K562 (cell line): ENCODE data around the gene MFAP2. TPM values are rescaled to one million over a fixed set of nuclear protein-coding genes. Genes with fewer than 3 reads are reported as not detected.

Experiments used
- ATAC-seq: fragments of 200-7000 bp; cut with Tn5 transposase; 3 replicates; pipeline ENCODE4 v1.9.1; 2020; ENCODE audit warnings: moderate library complexity
- BruUV-seq: library from RNA; stranded (reverse); fragments of 400-500 nt; replicated peaks from 2 replicates; lab custom pipeline; 2021; lab: Mats Ljungman, UMichigan
- CTCF ChIA-PET: fragments of 300-600 bp; formaldehyde crosslinking; extraction: SDS; loops from one replicate; lab custom pipeline; 2021; ENCODE audit warnings: low intra/inter-chr PET ratio; lab: Yijun Ruan, JAX
- POLR2A ChIA-PET: fragments of 300-600, 350-650 bp; sonication (Branson Sonifier 250); formaldehyde crosslinking; extraction: SDS; loops from one replicate; lab custom pipeline; 2021; ENCODE audit warnings: antibody characterized with exemption, inconsistent platforms; lab: Yijun Ruan, JAX
- DNase-seq, 4 experiments: peaks; one replicate each; pipeline versions ENCODE4 v3.0.0 to v3.0.0-alpha.2; 2011 to 2018; ENCODE audit warnings: low spot score in 3 of 4, mixed read lengths in 3 of 4; ENCODE audit errors: extremely low read depth in 1 of 4
- FAIRE-seq: peaks from 2 replicates; lab custom pipeline; 2011; peaks lifted over from hg19 to GRCh38; lab: Jason Lieb, UNC
- H2AFZ ChIP-seq: 2 replicates; pipeline ENCODE4 v1.6.0; 2011; ENCODE audit warnings: low read depth, low read length, control low read depth, inconsistent platforms
- H3K27ac ChIP-seq: fragments of 200-600 bp; 3 replicates; pipeline ENCODE4 v1.8.0; 2011; ENCODE audit warnings: low read depth, mild to moderate bottlenecking, control low read depth, inconsistent platforms, low read length, moderate library complexity, mixed read lengths; ENCODE audit errors: extremely low read depth
- H3K27me3 ChIP-seq, 2 experiments: fragments of 300-600 bp in 1 of 2; 2 replicates in 1 of 2; 3 replicates in 1 of 2; pipeline versions ENCODE4 v1.6.0 to v1.8.0; 2011; ENCODE audit warnings: inconsistent platforms in 2 of 2, low read length in 2 of 2, mild to moderate bottlenecking in 1 of 2, mixed read lengths in 1 of 2, moderate library complexity in 1 of 2; ENCODE audit not compliant: control insufficient read depth in 2 of 2, insufficient read depth in 2 of 2
- H3K36me3 ChIP-seq: fragments of 300-600 bp; 3 replicates; pipeline ENCODE4 v1.8.0; 2011; ENCODE audit warnings: mild to moderate bottlenecking, low read length, inconsistent platforms; ENCODE audit not compliant: control insufficient read depth, insufficient read depth
- H3K4me1 ChIP-seq, 2 experiments: fragments of 200-600 bp in 1 of 2; replicated peaks in 1 of 2; 2 replicates in 1 of 2; 3 replicates in 1 of 2; pipeline versions ENCODE4 v1.5.1 to v1.8.0; 2011; ENCODE audit warnings: inconsistent platforms in 2 of 2, low read length in 2 of 2, mild to moderate bottlenecking in 1 of 2, mixed read lengths in 1 of 2, moderate library complexity in 1 of 2; ENCODE audit not compliant: control insufficient read depth in 2 of 2, insufficient read depth in 2 of 2
- H3K4me2 ChIP-seq: 2 replicates; pipeline ENCODE4 v1.6.1; 2011; ENCODE audit warnings: low read length, control low read depth, inconsistent platforms, mixed read lengths; ENCODE audit not compliant: insufficient read depth
- H3K4me3 ChIP-seq: fragments of 200-600 bp; sonication (generic), shearing (Covaris generic); 2 replicates; pipeline ENCODE4 v1.5.1; 2016; ENCODE audit warnings: control low read depth, inconsistent platforms
- H3K79me2 ChIP-seq: fragments of 200-600 bp; 3 replicates; pipeline ENCODE4 v1.8.0; 2011; ENCODE audit warnings: low read length, inconsistent platforms; ENCODE audit not compliant: control insufficient read depth, insufficient read depth
- H3K9ac ChIP-seq, 2 experiments: 2 replicates each; pipeline versions ENCODE4 v1.6.0 to v1.6.1; 2011; ENCODE audit warnings: low read depth in 2 of 2, low read length in 2 of 2, control low read depth in 1 of 2, inconsistent platforms in 1 of 2, mild to moderate bottlenecking in 1 of 2, mixed read lengths in 1 of 2; ENCODE audit not compliant: insufficient read depth in 1 of 2
- H3K9me1 ChIP-seq: one replicate; pipeline ENCODE4 v1.6.0; 2011; ENCODE audit warnings: inconsistent platforms, mild to moderate bottlenecking, low read length, moderate library complexity; ENCODE audit not compliant: control insufficient read depth, insufficient read depth
- H3K9me3 ChIP-seq: replicated peaks from 2 replicates; pipeline ENCODE4 v1.5.1; 2011; ENCODE audit warnings: low read depth, low read length, inconsistent platforms; ENCODE audit not compliant: control insufficient read depth, insufficient read depth
- H4K20me1 ChIP-seq: replicated peaks from 2 replicates; pipeline ENCODE4 v1.6.1; 2011; ENCODE audit warnings: low read length, inconsistent platforms, mixed read lengths; ENCODE audit not compliant: control insufficient read depth, insufficient read depth
- CBFB ChIP-seq: sonication (generic); formaldehyde crosslinking; IDR thresholded peaks from 2 replicates; pipeline ENCODE4 v1.4.0; 2020; ENCODE audit warnings: mild to moderate bottlenecking, missing genetic modification reagents
- ELF2 ChIP-seq: fragments of 250-450 bp; sonication (Bioruptor Pico); IDR thresholded peaks from 2 replicates; pipeline ENCODE4 v1.5.0; 2021; ENCODE audit warnings: mild to moderate bottlenecking
- KLF16 ChIP-seq: IDR thresholded peaks from 2 replicates; pipeline ENCODE4 v1.6.1; 2016; ENCODE audit warnings: antibody characterized with exemption
- TGIF2 ChIP-seq: sonication (generic); formaldehyde crosslinking; IDR thresholded peaks from 2 replicates; pipeline ENCODE4 v1.8.1; 2022; ENCODE audit warnings: mild to moderate bottlenecking, missing genetic modification reagents, moderate library complexity
- WGBS: fragments of 100-300 bp; shearing (Covaris generic); methylation state at CpG from one replicate; pipeline ENCODE4 v1.1.6; 2016; ENCODE audit warnings: low coverage, mixed read lengths; ENCODE audit not compliant: insufficient coverage; ENCODE audit errors: missing lambda C conversion rate; 5-methylcytosine and 5-hydroxymethylcytosine counted together
- in situ Hi-C: fragments of 300-500 bp; cut with MboI; formaldehyde crosslinking; loops from 4 replicates; pipeline ENCODE4 v1.15.0; 2018; ENCODE audit warnings: inconsistent platforms, mixed read lengths
- intact Hi-C: fragments of 100-400 bp; cut with micrococcal nuclease; formaldehyde crosslinking; loops from 2 replicates; pipeline ENCODE4 v1.14.2; 2022
- polyA plus RNA-seq, 8 experiments: library from polyadenylated mRNA; depleted of rRNA in 4 of 8; stranded (reverse) in 5 of 8; unstranded in 3 of 8; fragments of >200 nt; fragmentation: Nextera tagmentation in 2 of 8; fragmentation: Illumina TruSeq in 1 of 8; extraction: Ambion mirVana in 2 of 8; extraction: Trizol in 1 of 8; gene quantifications; 2 replicates each; pipeline versions ENCODE4 v1.2.1 to v1.2.3, GENCODE V29; 2011 to 2014; ENCODE audit warnings: inconsistent platforms in 1 of 8, missing spikeins in 1 of 8
- total RNA-seq, 7 experiments: library from RNA; depleted of rRNA in 6 of 7; stranded (reverse); fragments of >200 nt in 6 of 7; fragmentation: Illumina TruSeq in 2 of 7; extraction: Trizol in 2 of 7; gene quantifications; 2 replicates each; pipeline versions ENCODE4 v1.2.1 to v1.2.3, GENCODE V29; 2011 to 2021; ENCODE audit warnings: low replicate concordance in 1 of 7
- TF ChIP-seq, protein P1 (sequence below), 2 experiments: IDR thresholded peaks; 2 replicates each; pipeline ENCODE4 v1.6.1; 2012; ENCODE audit warnings: improper control_type of control experiment in 2 of 2, low read depth in 2 of 2, low read length in 2 of 2, borderline replicate concordance in 1 of 2
- TF ChIP-seq, protein P2 (sequence below): fragments of 250-450 bp; sonication (Bioruptor Pico); IDR thresholded peaks from 2 replicates; pipeline ENCODE4 v1.8.0; 2022; ENCODE audit warnings: inconsistent platforms, mild to moderate bottlenecking, moderate library complexity, borderline replicate concordance

Gene MFAP2
- total and polyA plus RNA-seq, 9 of the 15 experiments (the other 6 are each of a cell fraction or from before 2014, with no cell fraction given), result not detected

DNA sequence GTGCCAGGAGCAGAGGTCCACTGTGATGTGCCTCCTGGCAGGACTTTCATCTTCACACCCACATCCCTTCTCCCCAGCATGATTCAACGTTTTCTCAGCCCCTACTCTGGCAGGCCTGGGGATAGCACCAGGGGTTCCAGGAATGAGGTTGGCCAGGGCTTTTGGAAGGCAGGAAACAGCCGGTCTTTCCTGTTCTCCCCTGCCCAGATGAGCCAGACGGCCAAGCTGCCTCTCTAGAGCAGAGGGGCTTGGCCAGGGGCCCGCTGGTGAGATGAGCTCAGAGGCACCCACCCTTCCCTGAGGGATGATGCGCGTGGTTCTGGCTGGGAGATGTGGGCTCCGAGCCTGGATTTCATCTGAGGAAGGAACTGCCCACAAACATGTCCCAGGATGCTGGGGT is 4.3 kb upstream of the MFAP2 start (continued):
- TF ChIP-seq, protein P1, sequence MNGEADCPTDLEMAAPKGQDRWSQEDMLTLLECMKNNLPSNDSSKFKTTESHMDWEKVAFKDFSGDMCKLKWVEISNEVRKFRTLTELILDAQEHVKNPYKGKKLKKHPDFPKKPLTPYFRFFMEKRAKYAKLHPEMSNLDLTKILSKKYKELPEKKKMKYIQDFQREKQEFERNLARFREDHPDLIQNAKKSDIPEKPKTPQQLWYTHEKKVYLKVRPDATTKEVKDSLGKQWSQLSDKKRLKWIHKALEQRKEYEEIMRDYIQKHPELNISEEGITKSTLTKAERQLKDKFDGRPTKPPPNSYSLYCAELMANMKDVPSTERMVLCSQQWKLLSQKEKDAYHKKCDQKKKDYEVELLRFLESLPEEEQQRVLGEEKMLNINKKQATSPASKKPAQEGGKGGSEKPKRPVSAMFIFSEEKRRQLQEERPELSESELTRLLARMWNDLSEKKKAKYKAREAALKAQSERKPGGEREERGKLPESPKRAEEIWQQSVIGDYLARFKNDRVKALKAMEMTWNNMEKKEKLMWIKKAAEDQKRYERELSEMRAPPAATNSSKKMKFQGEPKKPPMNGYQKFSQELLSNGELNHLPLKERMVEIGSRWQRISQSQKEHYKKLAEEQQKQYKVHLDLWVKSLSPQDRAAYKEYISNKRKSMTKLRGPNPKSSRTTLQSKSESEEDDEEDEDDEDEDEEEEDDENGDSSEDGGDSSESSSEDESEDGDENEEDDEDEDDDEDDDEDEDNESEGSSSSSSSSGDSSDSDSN (IDR thresholded peaks at IDR 0.05; ENCODE audit: borderline replicate concordance in 1 of 2, low read depth in 2 of 2, low read length in 2 of 2), result no peak
- TF ChIP-seq CBFB (CRISPR knock-in tag) (no peak), KLF16 (no peak), ELF2 (CRISPR knock-in tag) (no peak)

DNA sequence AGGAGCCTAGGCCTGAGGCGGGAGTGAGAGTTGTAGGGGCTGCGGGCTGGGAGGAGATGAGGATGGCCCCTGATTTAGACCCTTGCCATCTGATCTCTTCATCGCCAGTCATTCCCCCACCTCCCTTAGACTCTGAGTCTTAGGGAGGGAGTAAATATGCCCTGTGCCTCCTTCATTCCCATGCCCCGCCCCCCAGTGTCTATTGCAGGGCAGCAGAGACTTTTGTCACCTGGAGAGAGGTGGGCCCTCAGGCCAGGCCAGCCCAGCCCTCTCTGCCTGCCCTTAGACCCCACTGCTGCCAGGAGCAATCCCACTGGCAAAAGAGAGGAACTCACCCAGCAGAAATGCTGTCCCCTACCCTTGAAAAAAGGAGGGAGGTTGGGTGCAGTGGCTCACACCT is 3.2 kb upstream of the MFAP2 start:
- Histone ChIP-seq H3K4me2 (no peak overlapping the region), H3K9ac (peak overlapping the region in 1 of 2 experiments; percentile 14; a peak in 1 of 4 replicates), H3K27me3 (peaks cover 17 to 21% of the 10 kb centered on the region in 2 experiments; a peak in 3 of 5 replicates), H3K4me3 (no peak overlapping the region), H4K20me1 (peaks cover 11% of the 10 kb centered on the region), H3K9me1 (peaks cover 4% of the 10 kb centered on the region), H2AFZ (no peak overlapping the region), H3K4me1 (peaks cover 0 to 29% of the 10 kb centered on the region in 2 experiments; a peak in 2 of 5 replicates), H3K36me3 (peaks cover 13% of the 10 kb centered on the region; the same call in 1 of the 3 replicates), H3K79me2 (no peaks in the 10 kb centered on the region), H3K27ac (no peak overlapping the region), H3K9me3 (no peaks in the 10 kb centered on the region)
- CTCF ChIA-PET, result no interaction called here
- WGBS, result 58% methylated on average over 3 of the region's 4 CpGs
- TF ChIP-seq TGIF2 (CRISPR knock-in tag), result no peak
- TF ChIP-seq, protein P2, sequence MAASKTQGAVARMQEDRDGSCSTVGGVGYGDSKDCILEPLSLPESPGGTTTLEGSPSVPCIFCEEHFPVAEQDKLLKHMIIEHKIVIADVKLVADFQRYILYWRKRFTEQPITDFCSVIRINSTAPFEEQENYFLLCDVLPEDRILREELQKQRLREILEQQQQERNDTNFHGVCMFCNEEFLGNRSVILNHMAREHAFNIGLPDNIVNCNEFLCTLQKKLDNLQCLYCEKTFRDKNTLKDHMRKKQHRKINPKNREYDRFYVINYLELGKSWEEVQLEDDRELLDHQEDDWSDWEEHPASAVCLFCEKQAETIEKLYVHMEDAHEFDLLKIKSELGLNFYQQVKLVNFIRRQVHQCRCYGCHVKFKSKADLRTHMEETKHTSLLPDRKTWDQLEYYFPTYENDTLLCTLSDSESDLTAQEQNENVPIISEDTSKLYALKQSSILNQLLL, result no peak
- intact Hi-C loops (no loop called here), in situ Hi-C loops (no loop called here)
- FAIRE-seq (no peak), DNase-seq (no peak), ATAC-seq (no peak)
- POLR2A ChIA-PET, result no interaction called here
- BruUV-seq, result no TSS peak
